Measurements from ENCODE around the gene NDUFA9.

GRCh38 chr12:4615667-4616066, 33.2 kb upstream of the NDUFA9 start:
- no peak for TF ChIP-seq EZH2 (IDR thresholded peaks at IDR 0.05; ENCODE audit: insufficient read depth, poor library complexity, severe bottlenecking)
- TF ChIP-seq EZH2phosphoT487 (IDR thresholded peaks at IDR 0.05; ENCODE audit: insufficient read depth, low read depth): no peak
